ENCODE results near the gene INTS6.

INTS6 gene

DNA sequence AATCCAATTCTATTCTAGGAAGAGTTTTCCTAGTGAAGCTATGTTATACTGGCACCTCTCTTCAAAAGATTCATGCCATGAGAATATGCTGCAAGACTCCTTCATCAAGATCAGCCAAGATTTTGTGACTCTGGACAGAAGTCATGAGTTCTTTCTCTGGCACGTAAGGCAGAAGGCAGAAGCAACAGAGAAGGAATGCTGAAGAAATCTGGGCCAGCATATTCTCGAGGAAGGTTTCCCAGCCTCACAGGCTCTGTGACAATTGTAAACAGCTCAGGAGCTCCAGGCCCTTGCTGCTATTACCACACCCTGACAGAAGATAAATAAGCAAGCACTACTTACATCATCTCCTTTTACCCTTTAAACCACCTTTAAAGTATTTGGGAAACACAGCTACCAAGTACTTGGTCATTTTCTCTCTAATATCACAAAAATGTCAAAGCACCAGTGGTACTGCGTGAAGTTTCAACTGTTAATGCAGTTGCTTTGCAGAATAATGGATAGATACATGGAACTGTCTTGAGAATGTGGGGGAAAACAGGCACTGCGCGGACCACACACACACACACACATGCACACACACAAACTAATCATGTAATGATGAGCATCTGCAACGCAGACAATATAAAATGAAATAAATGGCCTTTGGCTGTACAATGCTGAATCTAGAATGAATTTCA is 55.4 kb downstream of the INTS6 start:
- H3K27ac ChIP-seq: peak overlapping the region; percentile 53 to 57
- DNase-seq: peak; percentile 51 to 72
- H3K4me1 ChIP-seq: peaks cover 0 to 29% (median 13%) of the 10 kb centered on the region in 4 donors
- TF ChIP-seq, protein P1, sequence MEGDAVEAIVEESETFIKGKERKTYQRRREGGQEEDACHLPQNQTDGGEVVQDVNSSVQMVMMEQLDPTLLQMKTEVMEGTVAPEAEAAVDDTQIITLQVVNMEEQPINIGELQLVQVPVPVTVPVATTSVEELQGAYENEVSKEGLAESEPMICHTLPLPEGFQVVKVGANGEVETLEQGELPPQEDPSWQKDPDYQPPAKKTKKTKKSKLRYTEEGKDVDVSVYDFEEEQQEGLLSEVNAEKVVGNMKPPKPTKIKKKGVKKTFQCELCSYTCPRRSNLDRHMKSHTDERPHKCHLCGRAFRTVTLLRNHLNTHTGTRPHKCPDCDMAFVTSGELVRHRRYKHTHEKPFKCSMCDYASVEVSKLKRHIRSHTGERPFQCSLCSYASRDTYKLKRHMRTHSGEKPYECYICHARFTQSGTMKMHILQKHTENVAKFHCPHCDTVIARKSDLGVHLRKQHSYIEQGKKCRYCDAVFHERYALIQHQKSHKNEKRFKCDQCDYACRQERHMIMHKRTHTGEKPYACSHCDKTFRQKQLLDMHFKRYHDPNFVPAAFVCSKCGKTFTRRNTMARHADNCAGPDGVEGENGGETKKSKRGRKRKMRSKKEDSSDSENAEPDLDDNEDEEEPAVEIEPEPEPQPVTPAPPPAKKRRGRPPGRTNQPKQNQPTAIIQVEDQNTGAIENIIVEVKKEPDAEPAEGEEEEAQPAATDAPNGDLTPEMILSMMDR (IDR thresholded peaks at IDR 0.05): no peak
- H3K9me3 ChIP-seq: no peaks in the 10 kb centered on the region
- intact Hi-C loops (cut with DNase I; ENCODE audit: low total_unique reads): no loop called here
- no peaks in the 10 kb centered on the region for H3K27me3 ChIP-seq
- no peaks in the 10 kb centered on the region for H3K36me3 ChIP-seq
- no peak overlapping the region for H3K4me3 ChIP-seq

DNA sequence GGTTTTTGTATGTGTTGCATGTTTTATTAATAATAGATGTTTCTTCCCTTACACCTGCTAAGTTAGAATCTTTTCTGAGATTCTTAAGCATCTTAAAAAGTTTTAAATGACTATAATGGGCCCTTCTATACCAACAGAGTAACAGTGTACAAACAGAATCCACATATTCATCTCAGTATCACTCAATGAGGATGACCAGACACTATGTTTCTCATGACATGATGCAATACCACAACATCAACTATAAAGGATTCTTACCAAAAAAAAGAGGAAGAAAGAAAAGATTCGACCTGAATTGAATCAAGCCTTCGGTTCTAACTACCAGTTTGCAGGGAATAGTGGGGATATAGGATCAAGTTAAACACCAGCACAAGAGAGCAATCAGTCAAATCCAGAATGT is 56.5 kb downstream of the INTS6 start:
- Histone ChIP-seq H3K27me3 (no peaks in the 10 kb centered on the region), H3K4me1 (peaks cover 0 to 29% (median 13%) of the 10 kb centered on the region in 4 donors), H3K27ac (peak overlapping the region in 1 of 2 donors; percentile 57), H3K9me3 (no peaks in the 10 kb centered on the region), H3K36me3 (no peaks in the 10 kb centered on the region), H3K4me3 (no peak overlapping the region)
- TF ChIP-seq, protein P1 (IDR thresholded peaks at IDR 0.05): no peak
- intact Hi-C loops (cut with DNase I; ENCODE audit: low total_unique reads): no loop called here
- DNase-seq: no peak

DNA sequence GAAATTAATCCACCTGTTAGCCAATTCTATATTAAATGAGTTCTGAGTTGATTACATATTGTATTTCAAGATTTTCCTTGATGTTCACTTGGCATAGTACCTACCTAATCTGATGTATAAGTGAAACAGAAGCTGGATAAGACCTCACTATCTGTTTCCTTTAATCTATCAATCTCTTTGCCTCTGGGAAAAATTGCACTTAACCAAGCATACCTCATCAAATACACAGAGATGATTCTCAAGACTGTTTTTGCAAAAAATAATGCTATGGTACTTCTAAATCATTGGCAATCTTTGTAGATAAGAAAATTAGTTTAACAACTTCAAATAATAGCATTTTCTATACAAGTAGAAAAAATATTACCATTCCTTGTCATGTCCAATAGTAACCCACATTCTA is 58.1 kb downstream of the INTS6 start:
- intact Hi-C loops (cut with DNase I; ENCODE audit: low total_unique reads): no loop called here
- H3K9me3 ChIP-seq: no peaks in the 10 kb centered on the region

DNA sequence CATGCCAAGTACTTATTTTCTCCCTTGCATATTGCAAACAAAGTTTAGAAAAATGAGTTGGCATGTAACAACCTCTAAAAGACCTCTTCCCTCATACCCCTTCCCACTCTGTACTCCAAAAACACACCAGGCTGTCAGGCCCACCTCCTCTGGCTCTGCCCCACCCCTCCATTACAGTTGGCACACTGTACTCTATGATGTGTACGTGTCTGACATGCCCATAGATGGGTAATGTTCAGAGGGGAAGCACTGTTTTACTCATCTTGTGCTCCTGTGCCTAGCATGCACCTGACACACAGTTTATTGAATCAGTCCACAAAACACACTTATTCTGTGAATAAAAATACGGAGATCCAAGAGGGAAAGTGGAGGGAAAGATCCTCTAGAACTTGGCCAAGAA is 67.7 kb downstream of the INTS6 start:
- no peak overlapping the region for H3K4me3 ChIP-seq
- peaks cover 15 to 20% (median 19%) of the 10 kb centered on the region in 3 donors for H3K36me3 ChIP-seq
- H3K9me3 ChIP-seq: no peaks in the 10 kb centered on the region
- intact Hi-C loops (cut with DNase I; ENCODE audit: low total_unique reads): no loop called here
- no peak for DNase-seq
- TF ChIP-seq, protein P1 (IDR thresholded peaks at IDR 0.05): no peak
- no peaks in the 10 kb centered on the region for H3K27me3 ChIP-seq
- no peak overlapping the region for H3K27ac ChIP-seq
- H3K4me1 ChIP-seq: no peaks in the 10 kb centered on the region

More for the DNA sequence above, 58.1 kb downstream of the INTS6 start:
- H3K27ac ChIP-seq: no peak overlapping the region
- H3K27me3 ChIP-seq: no peaks in the 10 kb centered on the region
- no peaks in the 10 kb centered on the region for H3K36me3 ChIP-seq
- H3K4me1 ChIP-seq: peaks cover 0 to 29% (median 13%) of the 10 kb centered on the region in 4 donors
- TF ChIP-seq, protein P1 (IDR thresholded peaks at IDR 0.05): no peak
- H3K4me3 ChIP-seq: no peak overlapping the region
- no peak for DNase-seq

- no peak overlapping the region for H3K4me3 ChIP-seq
- peaks cover 33 to 52% (median 41%) of the 10 kb centered on the region in 3 donors for H3K36me3 ChIP-seq
- H3K27me3 ChIP-seq: no peaks in the 10 kb centered on the region
- TF ChIP-seq, protein P1 (IDR thresholded peaks at IDR 0.05): no peak
- intact Hi-C loops (cut with DNase I; ENCODE audit: low total_unique reads): no loop called here
- no peak overlapping the region for H3K27ac ChIP-seq
- H3K4me1 ChIP-seq: no peaks in the 10 kb centered on the region
- no peaks in the 10 kb centered on the region for H3K9me3 ChIP-seq
- DNase-seq: no peak
These were observed 72.6 kb downstream of the INTS6 start for GRCh38 chr13:51380269-51380668.

Measured in tibial artery (tissue), 4 donors.